Ovary (tissue), 3 donors: ENCODE results near the gene HECTD4.

ENCODE experiments used
- CTCF ChIP-seq, 3 donors: fragments of 450-650 bp in 2 of 3; fragments of 200-600 bp in 1 of 3; IDR thresholded peaks; one replicate each; pipeline versions ENCODE4 v1.5.1 to v1.8.0; 2016 to 2022; ENCODE audit warnings: antibody characterized with exemption in 3 of 3, mild to moderate bottlenecking in 1 of 3
- EP300 ChIP-seq: sonication (generic); formaldehyde crosslinking; IDR thresholded peaks from one replicate; pipeline ENCODE4 v1.6.1; 2017; ENCODE audit warnings: antibody characterized with exemption
- POLR2A ChIP-seq: fragments of 450-650 bp; IDR thresholded peaks from one replicate; pipeline ENCODE4 v1.6.1; 2017; ENCODE audit warnings: antibody characterized with exemption, mild to moderate bottlenecking, moderate library complexity
- donor health status: DM: no; HTN: no; CAD: no.

DNA sequence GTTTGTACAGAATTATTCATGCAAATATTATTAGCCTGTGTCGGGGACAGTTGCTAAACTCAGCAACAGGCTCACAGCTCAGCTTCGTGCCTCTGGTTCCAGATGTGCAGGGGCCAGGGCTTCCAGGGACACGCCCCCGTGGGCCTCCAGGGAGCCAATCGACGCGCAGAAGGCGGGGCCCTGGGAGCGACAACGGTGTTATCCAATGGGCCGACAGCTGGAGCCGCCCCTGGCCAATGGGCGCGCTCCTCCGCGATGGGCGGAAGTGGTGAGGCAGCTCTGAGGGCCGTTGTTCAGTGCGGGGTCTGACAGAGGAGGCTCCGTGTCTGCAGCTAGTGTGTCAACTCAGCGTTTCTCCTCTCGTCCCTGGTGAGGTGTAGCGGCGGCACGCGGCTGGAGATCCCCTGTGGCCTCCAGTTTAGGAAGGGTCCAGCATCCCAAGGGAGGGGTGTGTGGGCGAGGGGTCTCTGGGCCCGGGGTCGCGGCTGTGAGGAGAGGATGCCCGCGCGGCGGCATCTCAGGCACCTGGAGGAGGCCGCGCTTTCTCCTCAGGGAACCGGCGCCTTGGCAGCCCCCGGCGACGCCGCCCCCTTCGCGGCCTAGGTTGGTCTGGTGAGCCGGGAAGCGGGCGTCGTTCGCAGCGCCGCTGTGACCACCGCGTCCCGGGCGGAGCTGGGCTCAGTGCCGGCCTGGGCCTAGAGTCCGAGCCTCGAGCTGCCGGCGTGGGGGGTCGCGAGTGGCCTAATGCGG is 256.8 kb downstream of the HECTD4 start, which contains the start of gene TRAFD1:
- TF ChIP-seq POLR2A (peak; percentile 94), CTCF (IDR thresholded peaks at IDR 0.05) (no peak), EP300 (no peak)
